Ishikawa (cell line): ENCODE measurements around the gene KRTAP10-10.

Experiments used
- CEBPB ChIP-seq: IDR thresholded peaks from 2 replicates; pipeline ENCODE4 v1.6.1; 2012
- CREB1 ChIP-seq: IDR thresholded peaks from 2 replicates; pipeline ENCODE4 v1.6.1; 2012; ENCODE audit warnings: low read depth
- EGR1 ChIP-seq: IDR thresholded peaks from 2 replicates; pipeline ENCODE4 v1.6.1; 2012
- EP300 ChIP-seq: IDR thresholded peaks from 2 replicates; pipeline ENCODE4 v1.6.1; 2012; ENCODE audit warnings: borderline replicate concordance
- FOXM1 ChIP-seq: IDR thresholded peaks from 2 replicates; pipeline ENCODE4 v1.6.1; 2012; ENCODE audit warnings: low read depth, borderline replicate concordance
- NFIC ChIP-seq: IDR thresholded peaks from 2 replicates; pipeline ENCODE4 v1.6.1; 2012
- RAD21 ChIP-seq: IDR thresholded peaks from 2 replicates; pipeline ENCODE4 v1.6.1; 2012; ENCODE audit warnings: low read depth
- TAF1 ChIP-seq: IDR thresholded peaks from 2 replicates; pipeline ENCODE4 v1.6.1; 2012; ENCODE audit warnings: low read depth, mild to moderate bottlenecking
- TCF12 ChIP-seq: IDR thresholded peaks from 2 replicates; pipeline ENCODE4 v1.6.1; 2012; ENCODE audit warnings: low read depth
- TEAD4 ChIP-seq: IDR thresholded peaks from 2 replicates; pipeline ENCODE4 v1.6.1; 2012
- YY1 ChIP-seq: IDR thresholded peaks from 2 replicates; pipeline ENCODE4 v1.6.1; 2012; ENCODE audit warnings: low read depth
- ZBTB7A ChIP-seq: IDR thresholded peaks from 2 replicates; pipeline ENCODE4 v1.6.1; 2012; ENCODE audit warnings: low read depth
- TF ChIP-seq, protein P1 (sequence below): IDR thresholded peaks from 2 replicates; pipeline ENCODE4 v1.6.1; 2012
- TF ChIP-seq, protein P2 (sequence below): IDR thresholded peaks from 2 replicates; pipeline ENCODE4 v1.6.1; 2012; ENCODE audit warnings: low read depth, mild to moderate bottlenecking
- TF ChIP-seq, protein P3 (sequence below): IDR thresholded peaks from 2 replicates; pipeline ENCODE4 v1.6.1; 2012

KRTAP10-10 gene

DNA sequence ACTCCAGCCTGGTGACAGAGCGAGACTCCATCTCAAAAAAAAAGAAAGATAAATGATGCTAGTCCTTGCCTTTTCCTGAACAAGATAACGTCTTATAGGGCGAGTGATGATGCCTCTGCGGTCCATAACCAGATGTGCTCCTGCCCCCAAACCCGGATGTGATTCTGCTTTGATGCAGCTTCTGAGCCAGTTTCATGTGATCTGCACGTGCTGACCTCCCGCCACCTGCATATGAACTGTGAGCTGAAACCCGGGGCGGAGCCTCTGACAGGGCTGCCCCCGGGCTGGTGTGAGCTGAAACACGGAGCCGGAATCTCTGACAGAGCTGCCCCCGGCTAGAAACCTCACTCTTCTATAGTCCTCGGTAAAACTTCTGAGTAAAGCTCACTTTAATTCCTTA is 16.0 kb downstream of the KRTAP10-10 start:
- TF ChIP-seq, protein P1, sequence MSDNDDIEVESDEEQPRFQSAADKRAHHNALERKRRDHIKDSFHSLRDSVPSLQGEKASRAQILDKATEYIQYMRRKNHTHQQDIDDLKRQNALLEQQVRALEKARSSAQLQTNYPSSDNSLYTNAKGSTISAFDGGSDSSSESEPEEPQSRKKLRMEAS, result peak; percentile 75
- TF ChIP-seq, protein P2, sequence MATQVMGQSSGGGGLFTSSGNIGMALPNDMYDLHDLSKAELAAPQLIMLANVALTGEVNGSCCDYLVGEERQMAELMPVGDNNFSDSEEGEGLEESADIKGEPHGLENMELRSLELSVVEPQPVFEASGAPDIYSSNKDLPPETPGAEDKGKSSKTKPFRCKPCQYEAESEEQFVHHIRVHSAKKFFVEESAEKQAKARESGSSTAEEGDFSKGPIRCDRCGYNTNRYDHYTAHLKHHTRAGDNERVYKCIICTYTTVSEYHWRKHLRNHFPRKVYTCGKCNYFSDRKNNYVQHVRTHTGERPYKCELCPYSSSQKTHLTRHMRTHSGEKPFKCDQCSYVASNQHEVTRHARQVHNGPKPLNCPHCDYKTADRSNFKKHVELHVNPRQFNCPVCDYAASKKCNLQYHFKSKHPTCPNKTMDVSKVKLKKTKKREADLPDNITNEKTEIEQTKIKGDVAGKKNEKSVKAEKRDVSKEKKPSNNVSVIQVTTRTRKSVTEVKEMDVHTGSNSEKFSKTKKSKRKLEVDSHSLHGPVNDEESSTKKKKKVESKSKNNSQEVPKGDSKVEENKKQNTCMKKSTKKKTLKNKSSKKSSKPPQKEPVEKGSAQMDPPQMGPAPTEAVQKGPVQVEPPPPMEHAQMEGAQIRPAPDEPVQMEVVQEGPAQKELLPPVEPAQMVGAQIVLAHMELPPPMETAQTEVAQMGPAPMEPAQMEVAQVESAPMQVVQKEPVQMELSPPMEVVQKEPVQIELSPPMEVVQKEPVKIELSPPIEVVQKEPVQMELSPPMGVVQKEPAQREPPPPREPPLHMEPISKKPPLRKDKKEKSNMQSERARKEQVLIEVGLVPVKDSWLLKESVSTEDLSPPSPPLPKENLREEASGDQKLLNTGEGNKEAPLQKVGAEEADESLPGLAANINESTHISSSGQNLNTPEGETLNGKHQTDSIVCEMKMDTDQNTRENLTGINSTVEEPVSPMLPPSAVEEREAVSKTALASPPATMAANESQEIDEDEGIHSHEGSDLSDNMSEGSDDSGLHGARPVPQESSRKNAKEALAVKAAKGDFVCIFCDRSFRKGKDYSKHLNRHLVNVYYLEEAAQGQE, result no peak

DNA sequence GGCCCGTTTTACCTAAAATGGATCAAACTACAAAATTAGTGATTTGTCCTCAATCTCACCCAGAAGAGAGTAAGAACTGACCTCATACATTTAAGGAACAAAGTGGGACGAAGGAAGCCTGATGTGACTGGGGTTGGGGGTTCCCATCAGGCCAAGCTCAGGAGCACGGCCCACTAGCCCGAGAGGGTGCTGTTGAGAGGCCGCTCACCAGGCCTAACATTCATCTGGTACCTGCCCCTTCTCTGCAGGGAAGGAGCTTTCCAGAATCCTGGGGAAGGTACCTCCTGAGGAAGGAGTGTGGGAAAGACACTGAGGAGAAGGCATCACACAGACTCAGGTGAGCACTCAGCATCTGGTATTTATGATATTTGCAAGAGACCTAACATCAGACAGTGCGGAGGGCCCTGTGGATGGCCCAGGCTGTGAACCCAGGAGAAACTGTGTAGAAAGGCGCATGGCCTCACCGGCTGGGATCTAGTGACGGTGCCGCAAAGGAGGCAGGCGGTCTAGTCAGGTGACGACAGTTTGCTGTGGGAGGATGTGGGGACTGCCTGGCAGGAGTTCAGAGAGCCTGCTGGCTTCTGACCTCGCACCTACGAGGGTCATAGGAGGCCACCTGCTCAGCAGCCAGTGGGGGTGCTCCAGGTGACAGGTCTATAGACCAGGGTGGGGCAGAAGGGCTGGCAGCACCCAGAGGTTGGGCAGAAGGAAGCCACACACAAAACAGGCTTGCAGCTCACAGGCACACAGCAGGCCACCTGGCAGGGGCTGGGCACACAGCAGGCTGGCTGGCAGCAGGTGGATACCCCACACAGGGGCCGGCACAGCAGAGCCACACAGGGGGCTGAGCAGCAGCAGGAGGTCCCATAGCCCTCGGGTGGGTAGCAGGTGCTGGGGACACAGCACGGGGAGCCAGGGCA is 16.8 kb downstream of the KRTAP10-10 start:
- TF ChIP-seq EGR1 (no peak), TAF1 (no peak)

DNA sequence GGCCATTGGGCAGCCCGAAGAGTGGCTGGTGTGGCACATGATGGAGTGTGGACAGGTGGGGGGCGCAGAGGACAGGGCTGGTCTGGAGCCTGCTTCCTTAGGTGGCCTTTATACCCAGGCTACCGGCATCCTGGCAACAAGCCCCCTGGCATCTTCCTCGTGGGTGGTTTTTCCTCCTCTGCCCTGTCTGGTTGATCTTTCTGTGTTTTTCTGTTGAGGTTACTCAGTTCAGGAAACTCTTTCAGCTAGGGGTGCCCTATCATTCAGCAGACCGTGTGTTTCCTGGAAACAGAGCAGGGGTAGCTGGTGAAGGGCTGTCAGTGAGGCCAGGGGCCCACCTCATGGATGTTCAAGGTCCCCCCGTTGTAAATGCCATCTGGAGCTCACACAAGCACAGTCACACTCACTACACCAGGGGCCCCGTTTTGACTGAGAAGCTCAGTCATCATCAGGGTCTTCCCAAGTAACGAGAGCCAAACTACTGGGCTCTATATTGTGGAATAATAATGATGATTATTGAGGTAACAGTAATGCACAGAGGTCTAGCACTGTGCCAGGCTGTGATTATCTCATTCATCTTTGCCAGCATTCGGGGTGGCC is 17.5 kb downstream of the KRTAP10-10 start, which contains the start of gene KRTAP12-4:
KRTAP12-4 (minus strand) TSS at position 84 of the 600 bp plus-strand sequence; CDS start at position 39, 45 bp downstream.
- TF ChIP-seq, protein P1, result no peak
- no peak for TF ChIP-seq RAD21
- no peak for TF ChIP-seq NFIC
- no peak for TF ChIP-seq ZBTB7A
- TF ChIP-seq EGR1, result no peak
- TF ChIP-seq CEBPB, result no peak
- TF ChIP-seq, protein P3, sequence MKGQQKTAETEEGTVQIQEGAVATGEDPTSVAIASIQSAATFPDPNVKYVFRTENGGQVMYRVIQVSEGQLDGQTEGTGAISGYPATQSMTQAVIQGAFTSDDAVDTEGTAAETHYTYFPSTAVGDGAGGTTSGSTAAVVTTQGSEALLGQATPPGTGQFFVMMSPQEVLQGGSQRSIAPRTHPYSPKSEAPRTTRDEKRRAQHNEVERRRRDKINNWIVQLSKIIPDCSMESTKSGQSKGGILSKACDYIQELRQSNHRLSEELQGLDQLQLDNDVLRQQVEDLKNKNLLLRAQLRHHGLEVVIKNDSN, result no peak
- TF ChIP-seq YY1, result no peak
- no peak for TF ChIP-seq CREB1
- TF ChIP-seq EP300, result no peak
- TF ChIP-seq TCF12, result no peak
- TF ChIP-seq FOXM1, result no peak
- TF ChIP-seq, protein P2, result no peak

DNA sequence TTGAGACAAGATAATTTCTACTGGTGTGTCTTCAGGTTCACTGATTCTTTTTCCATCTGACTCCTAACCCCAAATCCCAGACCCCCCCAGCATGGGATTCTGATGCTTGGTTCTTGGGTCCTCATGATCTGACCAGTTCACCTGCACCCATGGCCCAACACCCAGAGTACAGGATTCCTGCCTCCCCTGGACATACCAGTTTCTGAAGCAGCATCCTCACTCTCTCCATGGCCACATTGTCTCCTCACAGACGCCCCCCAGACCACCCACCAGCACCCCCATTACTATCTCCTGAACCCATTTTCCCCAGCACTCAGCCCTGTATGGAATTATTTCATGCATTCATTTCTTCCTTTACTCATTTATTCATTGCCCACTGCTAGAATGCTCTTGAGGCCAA is 19.7 kb downstream of the KRTAP10-10 start:
- TF ChIP-seq, protein P3, result no peak
- TF ChIP-seq CEBPB, result no peak
- TF ChIP-seq TCF12, result no peak
- no peak for TF ChIP-seq TEAD4
- TF ChIP-seq FOXM1, result no peak
- TF ChIP-seq NFIC, result no peak
- TF ChIP-seq CREB1, result no peak
- no peak for TF ChIP-seq RAD21
- no peak for TF ChIP-seq EP300
- TF ChIP-seq, protein P2, result no peak
- TF ChIP-seq, protein P1, result no peak
- TF ChIP-seq EGR1, result no peak
- TF ChIP-seq YY1, result no peak
